HG02763 (cell line): ENCODE measurements around the gene ASB4.
"Not testable (repeated sequence)": the region's sequence is repeated elsewhere in the genome, so short reads cannot be mapped to it uniquely, and the experiment has no call there.

Source experiments
- ATAC-seq: cut with Tn5 transposase; IDR thresholded peaks from one replicate; pipeline ENCODE4 v1.9.1; 2021; ENCODE audit warnings: mild to moderate bottlenecking, moderate library complexity; ENCODE audit not compliant: unreplicated experiment

Gene ASB4

DNA sequence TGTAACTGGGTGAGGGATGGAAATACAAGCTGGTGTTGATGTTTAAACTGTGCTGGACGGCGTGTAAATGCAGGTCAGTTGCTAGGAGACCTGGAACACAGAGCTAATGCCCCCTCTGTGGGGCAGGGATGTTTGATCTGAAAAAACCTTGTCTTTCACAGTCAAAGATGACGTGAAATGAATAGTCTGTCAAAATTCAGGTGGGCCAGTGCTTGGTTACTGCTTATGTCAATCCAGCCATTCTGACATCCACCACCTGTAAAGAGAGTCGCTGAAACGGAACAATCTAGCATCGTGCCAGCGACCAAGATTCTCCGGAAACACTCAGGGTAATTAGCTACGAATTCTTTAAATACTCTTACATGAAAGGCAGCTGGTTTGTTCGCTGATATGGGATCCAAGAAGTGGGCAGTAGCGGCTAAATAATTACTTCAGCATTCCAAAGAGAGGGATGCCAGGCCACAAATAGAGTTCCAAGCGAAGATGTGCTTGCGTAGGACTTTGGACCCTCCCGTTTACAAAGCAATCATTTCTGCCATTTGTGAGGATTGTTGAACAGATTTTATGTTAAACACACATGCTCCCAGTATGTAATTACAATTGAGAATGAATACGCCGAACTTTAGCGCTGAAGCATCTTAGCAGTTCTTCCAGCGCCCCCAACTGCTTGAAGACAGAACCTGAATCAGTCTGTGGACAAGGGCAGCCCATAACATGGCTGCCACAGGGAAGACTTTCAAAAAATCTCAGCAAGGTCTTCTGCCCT lies 7.3 kb upstream of the ASB4 start:
- ATAC-seq: no peak

DNA sequence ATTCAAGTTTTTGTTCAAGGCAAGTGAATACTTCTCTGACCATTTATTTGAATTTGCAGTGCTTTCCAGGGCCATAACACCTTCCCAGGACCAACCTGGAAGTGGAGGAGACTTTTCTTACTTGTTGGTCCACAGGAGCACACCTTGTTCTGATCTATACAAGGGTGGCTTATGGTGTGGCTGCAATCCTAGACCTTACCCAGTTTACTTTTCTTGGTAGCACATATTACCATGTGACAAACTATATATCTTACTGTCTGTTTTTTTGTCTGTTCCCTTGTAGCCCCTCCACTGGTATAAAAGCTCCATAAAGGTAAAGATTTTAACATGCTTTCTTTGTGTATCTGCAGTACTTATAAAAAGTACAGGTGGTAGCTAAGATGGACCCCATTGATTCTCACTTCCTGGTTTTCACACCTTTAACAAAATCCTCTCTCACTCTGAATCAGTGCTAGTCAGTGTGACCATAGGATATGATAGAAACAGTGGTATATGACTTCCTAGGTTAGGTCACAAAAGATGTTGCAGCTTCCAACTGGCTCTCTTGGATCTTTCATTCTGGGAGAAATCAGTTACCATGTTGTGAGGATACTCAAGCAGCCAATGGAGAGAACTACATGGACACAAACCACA lies 5.6 kb upstream of the ASB4 start:
- ATAC-seq: no peak

DNA sequence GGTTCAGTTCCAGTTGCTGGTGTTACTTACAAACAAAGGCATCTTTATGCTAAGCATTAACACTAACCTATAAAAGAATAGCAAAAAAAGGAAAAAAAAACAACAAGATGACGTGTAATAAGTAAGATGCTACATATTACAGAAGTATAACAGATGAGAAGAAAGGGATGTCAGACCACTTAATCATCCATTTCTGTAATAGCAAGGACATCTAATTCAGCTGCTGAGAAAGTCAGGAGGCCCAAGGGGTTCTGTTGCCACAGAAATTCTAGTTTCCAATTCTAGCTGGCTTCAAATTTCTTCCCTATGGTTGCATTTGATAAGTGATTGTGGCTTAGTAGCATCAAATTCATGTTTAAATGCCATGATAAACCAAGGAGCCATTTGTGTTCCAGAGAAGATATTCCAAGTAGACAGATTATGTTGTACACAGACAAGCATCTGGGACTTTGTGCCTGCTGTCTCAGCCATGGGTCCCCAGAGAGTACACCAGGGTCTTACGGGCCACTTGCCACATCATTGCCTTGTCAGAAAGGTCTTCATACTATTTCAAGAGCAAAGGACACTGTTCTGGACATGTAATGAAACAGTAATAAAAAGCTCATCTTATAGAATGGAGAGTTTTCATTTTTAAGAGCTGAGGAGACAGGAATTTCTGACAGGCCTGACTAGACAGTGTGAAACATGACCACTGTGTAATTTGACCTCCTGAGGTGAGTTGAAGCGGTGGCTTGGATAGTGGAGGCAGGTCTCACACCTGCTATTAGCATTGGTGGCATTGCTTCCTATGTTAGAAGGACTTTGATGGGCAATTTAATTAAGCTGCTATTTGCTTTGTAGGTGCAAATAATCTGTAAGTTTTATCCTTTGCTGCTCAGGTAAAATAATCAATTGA lies 4.2 kb upstream of the ASB4 start:
- ATAC-seq: no peak

DNA sequence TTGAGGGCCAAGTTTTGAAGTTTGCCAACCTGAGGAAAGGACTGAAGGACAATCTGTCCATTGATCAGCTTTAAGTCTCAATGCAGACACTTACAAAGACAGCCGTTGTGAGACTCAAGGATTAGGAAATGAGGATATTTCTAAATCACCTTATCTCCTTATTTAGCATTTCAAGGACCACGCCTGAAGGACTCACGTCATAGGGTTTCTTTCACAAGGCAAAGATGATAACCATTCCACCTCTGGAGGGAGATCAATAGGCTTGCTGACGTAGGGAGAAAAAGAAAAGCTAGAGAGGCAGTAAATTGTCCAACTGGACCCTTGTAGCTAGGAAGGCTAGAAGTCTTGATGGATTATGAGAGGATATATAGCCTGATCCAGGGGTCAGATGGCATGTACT lies 3.3 kb upstream of the ASB4 start:
- ATAC-seq: no peak

DNA sequence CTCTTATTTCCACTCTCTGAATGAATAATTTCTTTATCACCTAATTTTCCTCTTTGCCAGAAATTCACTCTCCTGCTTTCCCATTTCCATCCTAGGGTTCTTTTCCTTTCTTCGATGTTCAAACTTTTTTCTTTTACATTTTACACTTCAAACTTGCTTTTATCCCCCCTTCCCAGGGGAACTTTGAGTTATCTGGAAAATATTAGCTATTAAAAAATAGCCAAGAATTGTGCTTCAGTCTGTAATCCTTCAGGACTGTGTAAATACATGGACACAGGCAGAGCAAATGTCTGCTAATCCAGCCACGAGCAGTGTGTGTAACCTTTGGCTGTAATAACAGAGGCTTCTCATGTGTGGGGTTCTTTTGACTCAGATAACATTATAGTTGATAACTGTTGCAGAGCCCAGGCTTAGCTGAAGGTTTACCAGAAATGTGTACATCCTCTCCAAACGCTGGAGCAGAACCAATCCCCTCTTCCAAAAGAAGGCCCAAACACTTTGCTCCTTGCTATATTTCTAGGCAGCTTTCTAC lies 4.6 kb downstream of the ASB4 start:
- no peak for ATAC-seq

DNA sequence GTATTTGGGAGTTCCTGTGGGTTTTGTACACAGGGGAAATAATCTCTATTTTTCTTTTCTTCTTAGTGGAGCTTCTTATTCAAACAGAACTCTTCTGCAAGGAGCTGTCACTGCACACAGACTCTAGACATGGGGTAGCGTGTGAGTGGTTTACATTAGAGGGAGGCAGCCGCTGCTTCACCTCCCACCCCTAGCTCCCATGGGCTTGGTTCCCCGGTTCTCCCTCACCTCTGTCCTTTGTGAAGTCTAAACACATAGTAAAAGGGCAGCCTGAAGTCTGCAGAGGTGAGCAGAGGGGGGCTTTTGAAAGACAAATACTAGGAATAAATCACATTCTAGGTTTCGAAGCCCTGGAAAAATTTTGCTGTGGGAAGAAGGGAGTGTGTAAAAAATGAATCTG lies 5.5 kb downstream of the ASB4 start:
- ATAC-seq: no peak

DNA sequence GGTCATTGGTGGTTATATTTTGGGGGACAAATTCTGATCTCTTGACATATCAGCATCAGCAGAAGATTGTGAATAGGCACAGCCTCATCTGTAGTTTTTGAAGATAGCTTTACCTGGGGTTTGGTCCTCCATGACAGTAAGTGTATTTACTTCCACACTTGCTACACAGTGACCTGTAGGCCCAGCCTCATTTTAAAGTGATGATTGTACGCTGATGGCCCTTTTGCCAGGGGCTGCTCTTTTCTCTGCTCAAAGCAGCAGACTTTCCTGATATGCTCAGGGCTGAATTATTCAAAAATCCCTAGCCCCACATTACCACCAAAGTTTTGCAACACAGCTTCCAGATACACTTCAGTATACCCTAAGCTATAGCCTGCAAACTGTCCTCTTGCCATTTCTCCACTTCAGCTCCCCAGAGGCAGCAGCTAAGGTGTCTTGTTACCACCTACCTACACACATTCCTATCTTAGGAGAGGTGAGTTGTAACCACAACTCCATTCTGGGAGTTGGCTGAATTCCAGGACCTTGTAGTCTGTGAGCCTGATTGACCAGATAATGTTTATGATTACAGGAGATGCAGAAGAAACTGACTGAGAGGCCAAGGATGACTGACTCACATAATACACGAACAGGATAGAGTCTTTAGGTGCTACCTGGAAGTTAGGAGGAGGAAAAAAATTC lies 6.0 kb downstream of the ASB4 start:
- no peak for ATAC-seq

DNA sequence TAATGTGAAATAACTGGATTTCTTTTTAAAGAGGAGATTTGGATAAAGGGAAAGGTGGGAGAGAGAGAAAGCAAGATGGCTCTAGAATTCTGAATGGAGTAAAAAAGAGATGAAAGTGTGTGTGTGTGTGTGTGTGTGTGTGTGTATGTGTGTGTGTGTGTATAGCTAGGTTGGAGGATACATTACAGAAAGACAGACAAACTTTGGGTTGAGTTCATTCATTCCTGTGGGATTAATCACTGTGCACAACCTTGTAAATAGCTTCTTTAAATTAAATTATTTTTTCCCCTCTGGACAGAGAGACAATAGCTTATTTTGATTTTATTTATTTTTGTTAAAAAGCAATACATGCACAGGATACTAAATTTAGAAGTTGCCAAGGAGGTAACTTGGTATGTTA lies 7.5 kb downstream of the ASB4 start:
- ATAC-seq: no peak

DNA sequence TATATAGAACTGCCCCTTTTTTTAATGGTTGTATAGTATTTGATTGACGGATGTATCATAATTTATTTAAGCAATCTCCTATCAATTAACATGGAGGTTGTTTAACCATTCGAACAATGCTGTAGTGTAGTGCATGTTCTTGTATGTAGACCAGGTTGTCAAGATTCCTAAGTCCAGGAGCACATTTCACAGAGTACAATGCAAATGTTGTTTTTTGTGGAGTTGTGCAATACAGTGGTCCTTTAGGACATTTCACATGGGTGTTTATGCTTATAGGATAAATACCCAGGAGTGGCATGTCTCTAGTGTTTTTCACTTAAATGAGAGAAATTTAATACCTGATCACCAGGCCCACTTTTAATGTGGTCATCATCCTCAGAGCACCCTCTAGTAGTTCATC lies 8.1 kb downstream of the ASB4 start:
- no peak for ATAC-seq

DNA sequence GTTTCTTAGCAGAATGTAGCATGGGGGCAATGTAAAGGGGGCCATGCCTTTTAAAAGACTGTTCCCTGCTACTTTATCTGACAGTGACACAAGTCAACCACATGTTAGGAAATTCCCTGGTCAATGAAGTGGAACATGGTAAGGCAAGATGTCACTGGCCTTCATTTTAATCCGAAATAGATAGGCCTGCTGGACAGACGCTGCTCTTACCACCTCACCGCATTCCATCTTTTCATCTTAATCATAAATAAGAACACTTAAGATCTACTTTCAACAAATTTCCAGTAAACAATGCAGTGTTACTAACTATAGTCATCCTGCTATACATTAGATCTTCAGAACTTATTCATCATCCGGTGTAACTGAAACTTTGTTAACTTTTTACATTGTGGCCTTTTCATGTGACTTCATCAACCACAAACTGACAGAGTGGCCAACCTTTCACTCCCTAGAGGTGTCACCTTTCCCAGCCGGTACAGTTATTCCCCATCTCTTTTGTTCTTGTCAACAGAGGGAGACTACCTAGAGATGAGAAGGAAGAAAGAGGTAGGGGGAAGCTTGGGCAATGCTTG lies 15.6 kb downstream of the ASB4 start:
- ATAC-seq: peak; percentile 90

DNA sequence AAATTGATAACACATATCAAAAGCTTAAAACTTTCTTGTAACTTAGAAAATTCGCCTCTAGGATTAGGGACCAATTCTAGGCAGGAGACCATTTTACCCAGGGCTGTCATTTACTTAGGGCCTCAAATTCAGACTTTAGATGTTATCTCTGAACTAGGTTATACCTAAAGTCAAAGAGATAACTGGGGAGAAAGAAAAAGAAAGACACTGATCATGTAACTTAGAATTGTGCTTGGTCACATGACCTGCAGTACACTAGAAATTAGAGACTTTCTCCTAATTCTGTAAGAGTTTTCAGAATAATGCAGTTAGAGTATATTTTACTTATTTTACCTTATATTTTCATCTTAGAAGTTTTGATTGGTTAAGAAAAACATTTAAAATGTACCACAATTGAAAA lies 16.7 kb downstream of the ASB4 start:
- ATAC-seq: no peak

DNA sequence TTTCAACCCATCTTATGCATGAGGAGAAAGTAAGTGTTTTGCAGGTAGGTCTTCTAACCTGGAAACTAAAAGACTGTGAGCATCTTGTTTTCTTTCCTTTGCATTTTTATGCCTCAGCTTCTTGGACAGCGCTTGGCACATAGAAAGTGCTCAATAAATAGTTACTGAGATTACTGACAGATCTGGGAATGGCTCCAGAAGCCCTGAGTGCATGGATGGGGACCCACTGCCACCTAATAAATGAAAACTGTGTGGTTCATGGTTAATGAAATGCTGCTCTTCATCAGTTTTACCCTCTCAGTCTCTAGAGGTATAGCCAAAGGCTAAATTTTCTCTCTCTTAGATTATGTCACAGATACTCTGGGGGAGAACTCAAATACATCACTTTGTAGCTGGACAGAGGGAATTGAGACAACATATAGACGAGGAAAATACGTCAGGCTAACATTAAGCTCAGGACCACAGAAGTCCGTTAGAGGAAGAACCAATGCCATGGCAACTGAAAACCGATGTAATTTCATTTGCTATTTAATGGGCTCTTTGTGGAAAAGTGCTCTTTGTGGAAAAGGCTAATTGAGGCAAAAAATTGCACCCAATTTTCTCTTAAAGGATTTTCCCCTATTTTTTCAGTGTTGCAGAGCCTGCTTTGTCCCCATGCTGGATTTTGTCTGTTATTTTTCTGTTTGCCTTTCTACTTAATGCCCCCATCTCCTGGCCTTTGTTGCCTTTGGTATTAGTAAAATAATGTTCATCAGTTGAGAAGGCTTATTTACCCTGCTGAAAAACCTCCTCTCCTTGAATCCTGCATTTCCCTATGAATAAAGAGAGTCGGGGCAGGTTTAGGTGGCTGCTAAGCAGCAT lies 17.8 kb downstream of the ASB4 start:
- no peak for ATAC-seq

DNA sequence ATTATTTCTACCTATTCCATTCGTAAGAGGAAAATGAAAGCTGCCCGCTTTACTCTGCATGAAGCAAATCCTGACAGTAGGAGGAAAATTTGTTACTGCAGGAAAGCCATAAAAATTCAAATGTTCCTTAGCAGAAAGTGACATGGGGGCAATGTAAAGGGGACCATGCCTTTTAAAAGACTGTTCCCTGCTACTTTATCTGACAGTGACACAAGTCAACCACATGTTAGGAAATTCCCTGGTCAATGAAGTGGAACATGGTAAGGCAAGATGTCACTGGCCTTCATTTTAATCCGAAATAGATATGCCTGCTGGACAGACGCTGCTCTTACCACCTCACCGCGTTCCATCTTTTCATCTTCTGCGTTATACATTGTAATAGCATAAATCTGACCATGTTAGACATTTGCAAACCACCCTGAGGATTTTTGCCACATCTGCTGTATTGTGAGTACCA lies 18.4 kb downstream of the ASB4 start:
- not testable (repeated sequence) for ATAC-seq

DNA sequence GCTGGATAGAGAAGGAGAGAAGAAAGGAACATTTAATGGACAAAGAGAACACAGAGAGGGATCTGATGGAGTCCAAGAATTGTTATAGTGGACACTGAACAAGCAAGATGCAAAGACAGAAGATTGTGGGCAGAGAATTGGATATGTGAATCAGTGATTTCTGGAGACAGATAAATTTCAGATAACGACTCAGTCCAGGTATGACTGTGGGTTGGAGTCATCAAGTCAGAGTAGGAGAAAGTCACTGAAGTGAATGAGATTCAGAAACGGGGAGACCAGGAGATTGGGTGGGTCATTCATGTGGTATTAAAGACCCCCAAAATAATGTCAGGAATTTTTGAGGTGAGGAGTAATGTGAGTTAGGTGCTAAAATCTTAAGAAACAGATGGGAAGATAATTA lies 23.0 kb downstream of the ASB4 start:
- no peak for ATAC-seq

DNA sequence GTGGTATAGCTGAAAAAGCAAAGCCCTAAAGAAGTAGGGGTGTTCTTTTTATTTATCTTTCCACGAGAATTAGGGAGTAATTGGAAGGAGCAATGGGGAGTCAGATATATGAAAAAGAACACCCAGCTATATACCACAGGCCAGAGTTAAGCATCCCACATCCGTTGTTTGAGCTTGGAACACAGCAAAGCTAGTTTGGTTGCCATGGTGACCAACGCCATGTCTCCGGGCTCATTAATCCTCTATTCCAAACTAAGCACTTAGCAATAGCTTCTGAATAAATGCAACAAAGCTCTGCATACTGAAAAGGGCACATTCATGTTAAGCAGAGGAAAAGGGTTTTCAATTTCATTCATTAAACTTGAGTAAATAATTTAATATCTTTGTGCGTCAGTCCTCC lies 23.5 kb downstream of the ASB4 start:
- no peak for ATAC-seq

DNA sequence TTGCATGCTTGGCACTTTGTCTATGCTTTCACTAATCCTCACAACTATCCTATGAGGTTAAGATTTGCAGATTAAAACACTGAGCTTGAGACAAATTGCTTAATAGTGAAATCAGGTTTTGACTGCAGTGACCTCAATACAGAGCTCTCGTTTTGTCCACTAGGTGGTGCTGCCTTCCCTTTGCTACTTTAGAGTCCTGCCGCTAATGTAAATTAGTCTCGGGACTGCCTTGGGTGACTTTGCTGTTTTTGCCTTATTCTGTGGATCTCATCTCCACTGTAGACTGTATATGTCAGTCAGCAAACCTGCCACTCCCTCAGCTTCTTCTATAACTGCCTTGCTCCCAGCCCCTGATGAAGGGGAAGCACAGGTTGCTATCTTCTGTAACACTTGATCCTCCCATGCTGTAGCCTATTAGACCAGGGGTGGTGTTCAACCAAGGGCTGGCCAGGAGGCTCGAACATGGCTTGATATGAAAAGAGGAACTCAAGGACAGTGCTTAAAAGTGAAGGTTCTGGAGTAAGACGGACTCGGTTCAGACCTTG lies 26.0 kb downstream of the ASB4 start:
- peak; percentile 91 for ATAC-seq

DNA sequence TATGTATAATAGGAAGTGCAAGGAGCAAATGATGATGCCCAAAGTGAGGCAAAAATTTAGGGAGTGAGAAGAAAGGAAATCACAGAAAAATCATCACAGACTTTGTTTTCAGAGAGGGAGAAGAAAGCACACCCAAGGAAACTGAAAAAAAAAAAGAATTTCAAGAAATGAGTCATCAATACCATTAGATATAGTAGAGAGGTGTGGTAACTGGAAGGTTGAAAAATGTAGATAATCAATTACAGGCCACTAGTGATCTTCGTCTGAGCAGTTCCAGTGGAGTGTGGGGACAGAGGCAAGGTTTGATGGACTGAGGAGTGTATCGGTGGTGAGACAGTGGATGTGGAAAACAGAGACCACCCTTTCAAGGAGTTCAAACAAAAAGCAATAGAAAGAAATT lies 31.7 kb downstream of the ASB4 start:
- peak; percentile 68 for ATAC-seq

DNA sequence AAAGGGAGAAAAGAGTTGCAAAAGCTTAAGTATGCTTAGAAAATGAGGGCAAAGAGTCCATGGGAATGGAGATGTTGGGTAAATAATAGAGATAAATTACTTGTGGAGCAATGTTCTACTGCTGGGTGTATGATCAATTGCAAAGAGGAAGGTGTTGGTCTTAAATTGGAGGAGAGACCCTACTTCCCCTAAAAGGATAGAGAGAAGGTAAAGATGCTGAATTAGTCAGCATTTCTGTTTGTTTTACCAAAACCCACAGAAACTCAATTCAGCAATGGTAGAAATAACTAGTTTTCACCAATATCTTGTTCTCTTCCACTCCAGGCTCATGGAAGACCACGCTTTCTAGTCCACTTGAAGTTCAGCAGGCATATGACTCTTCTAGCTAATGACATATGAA lies 32.1 kb downstream of the ASB4 start:
- peak; percentile 34 for ATAC-seq

DNA sequence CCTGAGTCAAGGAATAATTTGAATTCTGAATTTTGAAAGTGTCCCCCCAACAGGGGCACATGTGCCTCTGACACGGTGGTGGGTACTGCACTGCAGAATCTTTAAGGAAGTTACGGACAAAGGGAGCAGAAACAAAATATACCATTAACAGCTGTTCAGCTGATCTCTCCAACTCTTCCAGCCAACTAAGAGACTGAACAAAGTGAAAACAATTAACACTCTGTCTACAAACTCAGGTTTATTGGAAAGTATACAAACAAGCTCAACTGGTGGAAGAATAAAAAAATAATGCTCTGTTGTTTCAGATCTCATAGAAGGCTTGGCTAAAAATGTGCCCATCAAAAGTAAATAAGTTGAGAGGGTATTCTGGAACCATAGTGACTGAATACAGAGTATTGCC lies 34.4 kb downstream of the ASB4 start:
- no peak for ATAC-seq
